ENCODE results near the gene TMEM52. TPM values are rescaled to one million over a fixed set of nuclear protein-coding genes. Genes with fewer than 3 reads are reported as not detected.
"Not testable (repeated sequence)": the region's sequence is repeated elsewhere in the genome, so short reads cannot be mapped to it uniquely, and the experiment has no call there.

The TMEM52 gene
- total RNA-seq, 1 donor from 2014 or later = 2.4 TPM

GRCh38 chr1:1894354-1895059 lies 24.6 kb downstream of the TMEM52 start:
- no peak for DNase-seq (ENCODE audit: low spot score)

- DNase-seq (ENCODE audit: low spot score) = no peak
Measured at GRCh38 chr1:1893997-1894353, 25.1 kb downstream of the TMEM52 start.

- no peak for DNase-seq (ENCODE audit: low spot score)
Measured at GRCh38 chr1:1893291-1893985, 25.6 kb downstream of the TMEM52 start.

- DNase-seq (ENCODE audit: low spot score) = no peak
Measured at GRCh38 chr1:1892763-1893120, 26.3 kb downstream of the TMEM52 start.

DNA sequence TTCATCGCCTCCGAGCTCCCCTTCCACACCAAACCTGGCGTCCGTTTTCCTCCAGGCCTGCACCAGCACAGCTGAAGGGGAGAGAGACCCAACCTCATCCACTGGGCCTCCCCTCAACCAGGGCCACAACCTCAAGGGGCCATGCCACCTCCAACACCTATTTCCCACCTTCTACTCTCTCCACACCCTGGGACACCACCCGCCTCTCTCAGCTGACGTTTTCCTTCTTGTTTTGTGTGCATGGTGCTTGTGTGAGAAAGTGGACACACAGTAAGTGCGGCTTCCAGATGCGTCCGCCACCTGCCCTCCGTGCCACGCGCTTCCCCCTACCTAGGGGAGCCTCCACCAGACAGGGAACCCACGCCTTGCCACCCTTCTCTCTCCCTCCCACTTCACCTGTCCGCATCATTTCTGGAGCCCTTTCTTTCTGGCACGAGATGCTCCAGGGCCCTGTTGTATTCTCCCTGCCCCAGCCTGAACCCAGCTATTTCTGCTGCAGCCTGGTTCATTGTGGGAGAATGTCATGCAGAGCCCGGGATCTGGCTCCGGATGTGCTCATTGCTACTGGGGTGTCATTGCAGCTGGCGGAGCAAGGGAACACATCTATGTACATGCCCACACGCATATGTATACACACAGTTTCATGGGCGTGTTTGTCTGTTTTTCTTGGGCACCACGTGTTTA lies 26.9 kb downstream of the TMEM52 start:
- DNase-seq (ENCODE audit: low spot score) = no peak

DNA sequence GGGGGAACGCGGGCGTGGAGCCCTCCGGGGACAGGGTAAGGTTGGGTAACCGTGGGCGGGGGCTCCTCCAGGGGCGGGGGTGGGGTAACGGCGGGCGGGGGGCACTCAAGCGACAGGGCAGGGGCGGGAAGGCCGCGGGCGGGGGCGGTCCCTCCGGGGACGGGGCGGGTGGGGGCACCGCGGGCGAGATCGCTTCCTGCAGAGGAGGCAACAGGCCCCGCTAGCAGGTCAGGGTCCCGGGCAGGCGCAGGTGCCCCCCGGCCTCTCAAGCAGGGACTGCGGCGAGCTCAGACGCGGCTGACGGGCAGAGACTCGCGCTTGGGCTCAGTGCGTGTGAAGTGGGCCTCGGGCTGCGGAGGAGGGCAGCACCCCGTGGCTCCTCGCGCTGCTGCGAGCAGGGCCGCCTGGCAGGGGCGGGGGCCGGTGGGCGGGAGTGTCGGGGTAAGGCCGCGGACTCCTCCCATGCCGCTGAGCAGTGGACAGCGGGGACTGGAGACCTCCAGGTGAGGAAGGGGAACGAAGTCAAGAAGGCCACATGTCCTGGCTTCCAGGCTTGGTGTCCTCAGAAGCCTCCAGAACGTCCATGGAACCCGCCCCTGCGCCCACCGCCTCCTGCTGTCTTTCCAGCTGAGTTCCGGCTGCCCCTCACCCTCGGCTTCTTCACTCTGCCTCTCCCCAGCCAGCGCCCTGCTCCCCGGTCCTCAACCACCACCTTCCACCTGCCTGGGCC lies 27.6 kb downstream of the TMEM52 start:
- peak; percentile 78 for DNase-seq (ENCODE audit: low spot score)

GRCh38 chr1:1890506-1891348 lies 28.4 kb downstream of the TMEM52 start, which contains the start of gene GNB1:
Gene GNB1, minus strand, starts transcription at chr1:1891087. Its CDS starts 65,634 bp downstream, at chr1:1825453.
- DNase-seq (ENCODE audit: low spot score) = peak; percentile 91

DNA sequence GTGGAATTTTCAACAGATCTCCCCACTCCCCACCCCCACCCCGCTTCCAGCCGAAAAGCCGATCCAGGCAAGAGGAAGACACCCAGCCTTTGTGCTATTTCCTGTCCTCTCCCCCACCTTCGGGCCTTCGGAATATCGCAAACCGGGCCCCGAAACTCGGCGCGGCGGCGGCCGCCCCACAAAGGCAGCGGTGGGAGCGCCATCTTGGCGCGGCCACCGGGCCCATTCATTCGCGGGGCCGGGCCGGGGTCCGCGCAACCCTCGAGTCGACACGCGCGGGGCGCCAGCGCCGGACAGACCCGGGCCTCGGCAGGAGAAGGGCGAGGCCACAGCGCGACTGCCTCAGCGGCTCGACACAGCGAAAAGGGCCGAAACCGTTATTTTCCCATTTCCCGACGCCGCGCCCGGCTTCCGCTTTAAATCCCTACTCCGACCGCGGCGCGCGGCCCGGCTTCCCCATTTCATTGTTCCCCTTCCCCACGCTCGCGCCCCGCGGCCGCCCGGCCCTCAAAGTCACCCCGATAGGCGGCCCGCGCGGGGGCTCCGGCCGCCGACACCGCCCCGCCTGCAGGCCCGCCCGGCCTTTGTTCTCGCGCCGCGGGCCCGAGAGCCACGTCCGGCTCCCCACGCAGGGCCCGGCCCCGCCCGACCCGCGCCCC lies 29.1 kb downstream of the TMEM52 start:
- DNase-seq (ENCODE audit: low spot score) = no peak

- DNase-seq (ENCODE audit: low spot score) = no peak
Measured at GRCh38 chr1:1889090-1889750, 29.9 kb downstream of the TMEM52 start.

DNA sequence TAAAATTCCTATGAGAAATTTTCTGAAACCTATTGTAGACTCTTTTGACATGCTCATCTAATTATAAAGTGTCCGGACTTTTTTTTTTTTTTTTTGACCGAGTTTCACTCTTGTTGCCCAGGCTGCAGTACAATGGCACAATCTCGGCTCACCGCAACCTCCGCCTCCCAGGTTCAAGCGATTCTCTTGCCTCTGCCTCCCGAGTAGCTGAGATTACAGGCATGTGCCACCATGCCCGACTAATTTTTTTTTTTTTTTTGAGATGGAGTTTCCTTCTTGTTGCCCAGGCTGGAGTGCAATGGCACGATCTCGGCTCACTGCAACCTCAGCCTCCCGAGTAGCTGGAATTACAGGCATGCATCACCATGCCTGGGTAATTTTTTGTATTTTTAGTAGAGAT lies 35.2 kb downstream of the TMEM52 start:
- DNase-seq (ENCODE audit: low spot score) = not testable (repeated sequence)

GRCh38 chr1:1883092-1883873 lies 35.8 kb downstream of the TMEM52 start:
- DNase-seq (ENCODE audit: low spot score) = no peak

- DNase-seq (ENCODE audit: low spot score) = no peak
Measured at GRCh38 chr1:1881727-1882126, 37.4 kb downstream of the TMEM52 start.

GRCh38 chr1:1880617-1881312 lies 38.3 kb downstream of the TMEM52 start:
- DNase-seq (ENCODE audit: low spot score) = no peak

DNA sequence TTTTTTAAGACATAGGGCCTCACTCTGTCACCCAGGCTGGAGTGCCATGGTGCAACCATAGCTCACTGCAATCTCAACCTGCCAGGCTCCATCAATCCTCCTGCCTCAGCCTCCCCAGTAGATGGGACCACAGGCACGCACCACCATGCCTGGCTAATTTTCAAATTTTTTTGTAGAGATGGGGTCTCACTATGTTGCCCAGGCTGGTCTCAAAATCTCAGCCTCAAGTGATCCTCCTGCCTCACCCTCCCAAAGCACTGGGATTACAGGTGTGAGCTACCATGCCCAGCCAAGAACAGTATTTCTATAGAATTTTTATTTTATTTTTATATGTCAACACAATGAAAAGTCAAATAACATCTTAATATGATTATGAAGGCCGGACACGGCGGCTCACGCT lies 39.1 kb downstream of the TMEM52 start:
- DNase-seq (ENCODE audit: low spot score) = no peak

GRCh38 chr1:1877865-1878436 lies 41.1 kb downstream of the TMEM52 start:
- no peak for DNase-seq (ENCODE audit: low spot score)

GRCh38 chr1:1876335-1876930 lies 42.6 kb downstream of the TMEM52 start:
- no peak for DNase-seq (ENCODE audit: low spot score)

GRCh38 chr1:1875932-1876331 lies 43.1 kb downstream of the TMEM52 start:
- no peak for DNase-seq (ENCODE audit: low spot score)

DNA sequence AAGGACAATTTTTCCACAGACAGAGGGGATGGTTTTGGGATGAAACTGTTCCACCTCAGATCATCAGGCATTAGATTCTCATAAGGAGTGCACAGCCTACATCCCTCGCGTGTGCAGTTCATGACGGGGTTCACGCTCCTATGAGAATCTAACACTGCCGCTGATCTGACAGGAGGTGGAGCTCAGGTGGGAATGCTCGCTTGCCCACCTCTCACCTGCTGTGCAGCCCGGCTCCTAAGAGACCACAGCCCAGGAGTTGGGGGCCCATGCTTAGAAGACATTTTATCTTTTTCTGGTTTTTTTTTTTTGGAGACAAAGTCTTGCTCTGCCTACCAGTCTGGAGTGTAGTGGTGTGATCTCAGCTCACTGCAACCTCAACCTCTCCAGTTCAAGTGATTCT lies 44.2 kb downstream of the TMEM52 start:
- DNase-seq (ENCODE audit: low spot score) = no peak
